NCI-H2196 treated with DMSO at 0.1 percent for 48 hours (cell line): ENCODE measurements around the gene SLC18A3.

Experiments used
- DNase-seq: peaks from one replicate; lab custom pipeline; 2025; ENCODE audit not compliant: unreplicated experiment; lab: John Stamatoyannopoulos, UW

SLC18A3 gene

DNA sequence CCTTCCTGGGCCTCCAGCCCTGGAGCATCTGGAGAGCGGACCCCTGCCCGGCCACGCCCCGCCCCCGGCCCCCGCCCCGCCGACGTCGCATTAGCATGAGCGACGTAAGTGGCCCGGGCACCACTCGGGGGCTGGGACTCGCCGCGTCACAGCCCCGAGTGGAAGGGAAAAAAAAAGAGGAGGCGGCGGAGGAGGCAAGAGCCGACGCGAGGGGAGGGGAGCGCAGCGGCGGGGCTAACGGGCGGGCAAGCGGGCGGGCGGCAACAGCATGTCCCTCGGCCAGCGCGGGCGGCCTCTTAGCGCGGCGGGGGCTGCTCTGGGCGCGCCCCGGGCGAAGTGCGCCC lies at the start of gene SLC18A3:
SLC18A3 (plus strand) TSS at position 197 of the 344 bp plus-strand sequence. CDS start 431 bp downstream, outside the sequence.
- DNase-seq, result no peak

GRCh38 chr10:49560526-49560925 lies 49.6 kb upstream of the SLC18A3 start:
- no peak for DNase-seq

DNA sequence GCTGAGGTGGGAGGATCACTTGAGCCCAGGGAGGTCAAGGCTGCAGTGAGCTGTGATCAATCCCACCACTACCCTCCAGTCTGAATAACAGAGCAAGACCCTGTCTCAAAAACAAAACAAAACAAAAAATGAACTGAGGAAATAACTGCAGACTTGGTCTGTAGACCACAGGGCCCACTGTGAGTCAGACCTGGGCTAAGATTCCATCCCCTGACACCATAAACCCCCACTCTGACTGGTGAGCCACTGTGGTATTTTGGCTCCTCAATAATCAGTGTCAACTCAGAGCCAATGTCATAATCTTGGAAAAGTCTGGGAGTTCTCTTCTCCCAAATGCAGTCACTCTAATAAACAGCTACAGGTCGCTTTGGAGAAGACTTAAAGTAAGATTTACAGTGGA lies 47.2 kb upstream of the SLC18A3 start:
- DNase-seq, result no peak

- DNase-seq, result no peak
Measured at GRCh38 chr10:49564461-49565009, 45.6 kb upstream of the SLC18A3 start.

- no peak for DNase-seq
Measured at GRCh38 chr10:49567810-49568209, 42.3 kb upstream of the SLC18A3 start.

- no peak for DNase-seq
Measured at GRCh38 chr10:49568235-49568634, 41.9 kb upstream of the SLC18A3 start.

DNA sequence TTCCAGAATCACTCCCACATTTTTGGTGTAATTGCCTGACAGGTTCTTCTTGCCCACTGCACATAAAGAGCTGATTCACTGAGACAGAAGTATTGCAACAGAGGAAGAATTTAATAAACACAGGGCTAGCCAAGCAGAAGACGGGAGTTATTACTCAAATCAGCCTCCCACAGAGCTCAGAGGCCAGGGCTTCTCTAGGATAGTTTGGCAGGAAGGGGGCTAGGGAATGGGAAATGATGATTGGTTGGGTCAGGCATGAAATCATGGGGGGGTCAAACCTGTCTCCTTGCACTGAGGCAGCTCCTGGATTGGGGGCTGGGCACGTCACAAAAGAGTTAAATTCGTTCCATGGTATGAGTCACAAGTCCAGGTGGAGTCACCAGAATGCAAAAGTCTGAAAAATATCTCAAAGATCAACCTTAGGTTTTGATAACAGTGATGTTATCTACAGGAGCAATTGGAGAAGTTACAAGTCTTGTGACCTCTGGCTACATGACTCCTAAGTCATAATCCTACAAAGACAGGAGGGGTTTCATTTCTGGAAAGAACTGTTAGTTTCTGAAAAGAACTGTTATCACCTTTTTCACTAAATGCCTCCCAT lies 41.0 kb upstream of the SLC18A3 start:
- no peak for DNase-seq

- no peak for DNase-seq
Measured at GRCh38 chr10:49571388-49571787, 38.7 kb upstream of the SLC18A3 start.

GRCh38 chr10:49572594-49573114 lies 37.5 kb upstream of the SLC18A3 start:
- no peak for DNase-seq

DNA sequence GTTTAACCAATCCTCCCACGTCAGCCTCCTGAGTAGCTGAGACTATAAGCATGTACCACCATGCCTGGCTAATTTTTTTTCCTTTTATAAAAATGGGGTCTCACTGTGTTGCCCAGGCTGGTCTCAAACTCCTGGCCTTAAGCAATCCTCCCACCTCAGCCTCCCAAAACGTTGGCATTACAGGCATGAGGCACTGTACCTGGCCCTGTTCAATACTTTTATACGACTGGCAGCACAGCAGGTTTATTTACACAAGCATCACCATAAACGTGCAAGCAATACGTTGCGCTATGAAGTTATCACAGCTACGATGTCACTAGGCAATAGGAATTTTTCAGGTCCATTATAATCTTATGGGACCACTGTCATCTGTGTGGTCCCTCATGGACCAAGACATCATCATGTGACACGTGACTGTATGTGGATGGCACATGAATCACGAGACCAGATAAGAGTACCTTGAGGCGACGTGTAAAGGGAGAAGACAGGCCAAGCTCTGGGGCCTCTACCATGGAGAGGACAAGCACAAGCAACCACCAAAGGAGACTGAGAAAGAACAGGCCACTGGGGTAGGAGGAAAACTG lies 34.5 kb upstream of the SLC18A3 start:
- DNase-seq, result no peak

GRCh38 chr10:49577182-49577925 lies 32.8 kb upstream of the SLC18A3 start:
- DNase-seq, result no peak

DNA sequence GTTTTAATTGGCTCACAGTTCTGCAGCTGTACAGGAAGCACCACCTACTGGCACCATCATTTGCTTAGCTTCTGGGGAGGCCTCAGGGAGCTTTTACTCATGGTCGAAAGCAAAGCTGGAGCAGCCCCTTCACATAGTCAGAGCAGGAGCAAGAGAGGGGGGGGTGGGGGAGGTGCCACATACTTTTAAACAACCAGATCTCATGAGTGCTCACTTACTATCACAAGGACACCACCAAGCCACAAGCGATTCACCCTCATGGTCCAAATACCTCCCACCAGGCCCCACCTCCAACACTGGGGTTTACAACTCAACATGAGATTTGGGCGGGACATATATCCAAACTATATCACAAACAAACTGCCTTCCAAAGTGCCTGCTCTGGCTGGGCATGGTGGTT lies 31.7 kb upstream of the SLC18A3 start:
- no peak for DNase-seq

DNA sequence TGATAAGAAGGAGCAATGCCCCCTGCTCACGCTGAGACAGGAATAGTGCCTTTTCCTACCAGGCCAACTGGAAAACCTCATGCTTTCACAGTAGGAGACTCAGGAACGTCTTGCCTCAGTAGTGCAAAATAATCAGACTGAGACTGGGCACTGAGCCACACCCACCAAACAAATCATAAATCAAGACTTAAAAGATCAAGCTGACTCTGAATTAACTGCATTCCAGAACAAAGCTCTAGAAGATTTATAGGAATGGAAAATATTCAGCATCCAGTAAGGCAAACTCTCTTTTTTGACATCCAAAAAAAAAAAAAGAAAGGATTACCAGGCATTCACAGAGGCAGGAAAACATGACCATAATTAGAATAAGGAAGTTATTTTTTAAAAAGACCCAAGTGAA lies 30.5 kb upstream of the SLC18A3 start:
- no peak for DNase-seq

DNA sequence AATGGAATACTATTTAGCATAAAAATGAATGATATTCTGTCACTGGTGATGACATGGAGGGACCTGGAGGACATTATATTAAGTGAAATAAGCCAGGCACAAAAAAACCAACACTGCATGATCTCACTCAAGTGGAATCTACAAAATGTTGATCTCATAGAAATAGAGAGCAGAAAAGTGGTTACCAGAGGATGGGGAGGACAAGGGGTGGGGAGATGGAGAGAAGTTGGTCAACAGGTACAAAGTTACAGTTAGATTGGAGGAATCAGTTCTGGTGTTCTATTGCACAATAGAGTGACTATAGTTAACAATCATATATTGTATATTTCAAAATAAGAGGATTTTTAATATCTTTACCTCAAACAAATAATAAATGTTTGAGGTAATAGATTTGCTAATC lies 24.7 kb upstream of the SLC18A3 start:
- no peak for DNase-seq

GRCh38 chr10:49587981-49588380 lies 22.1 kb upstream of the SLC18A3 start:
- DNase-seq, result no peak

DNA sequence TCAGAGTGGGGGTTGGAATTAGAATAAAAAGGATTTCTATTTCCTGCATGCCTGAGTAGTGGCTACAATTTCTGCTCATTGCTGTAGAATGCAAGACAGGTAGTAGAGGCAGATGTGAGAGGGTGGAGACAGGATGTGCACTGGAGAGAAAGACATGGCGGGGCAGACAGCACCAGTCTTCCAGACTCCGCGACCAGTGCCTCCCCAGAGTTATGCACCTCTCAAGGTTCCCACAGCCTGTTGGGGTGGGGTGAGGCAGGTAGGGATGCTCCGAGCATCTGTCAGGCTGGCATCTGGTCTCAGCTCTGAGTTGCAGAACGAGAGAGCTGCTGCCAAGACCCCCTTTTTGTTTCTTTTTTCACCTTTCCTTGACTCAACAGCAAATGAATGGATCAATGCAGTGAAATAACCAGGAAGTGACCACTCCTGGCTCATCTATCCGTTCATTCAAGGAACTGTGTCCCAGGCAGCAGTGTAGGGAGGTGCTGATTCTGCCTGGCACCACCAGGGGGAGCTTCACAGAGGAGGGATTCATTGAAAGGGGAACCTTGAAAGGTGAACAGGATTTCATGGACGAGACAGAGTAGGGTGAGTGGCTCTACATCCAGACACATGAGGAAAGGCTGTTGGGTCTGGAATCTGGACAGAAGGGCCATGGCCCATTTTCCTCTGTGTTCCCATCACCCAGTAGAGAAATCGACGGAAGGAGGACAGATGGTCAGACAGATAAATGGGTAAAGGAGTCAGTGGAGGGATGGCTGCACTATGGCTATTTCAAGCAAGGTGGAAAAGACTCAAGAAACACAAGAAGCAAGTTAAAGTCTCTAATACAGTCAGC lies 17.2 kb upstream of the SLC18A3 start:
- DNase-seq, result no peak

- DNase-seq, result no peak
Measured at GRCh38 chr10:49593564-49593875, 16.6 kb upstream of the SLC18A3 start.

DNA sequence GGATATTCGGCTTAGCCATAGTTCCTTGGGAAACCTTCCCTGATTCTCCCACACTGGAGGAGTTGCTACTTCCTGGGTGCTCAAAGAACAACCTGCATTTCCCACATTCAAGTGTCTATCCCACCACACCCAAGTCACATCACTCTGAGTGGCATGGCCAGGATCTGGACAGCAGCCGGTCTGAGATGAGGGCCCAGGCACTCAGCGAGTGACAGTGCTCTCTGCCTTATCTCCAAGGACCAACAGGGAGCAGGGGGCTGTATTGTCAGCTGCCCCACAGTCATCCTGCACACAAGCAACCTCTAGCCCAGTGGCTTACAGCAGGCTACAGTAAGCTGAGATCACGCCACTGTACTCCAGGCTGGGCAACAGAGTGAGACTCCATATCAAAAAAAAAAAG lies 16.1 kb upstream of the SLC18A3 start:
- DNase-seq, result no peak

DNA sequence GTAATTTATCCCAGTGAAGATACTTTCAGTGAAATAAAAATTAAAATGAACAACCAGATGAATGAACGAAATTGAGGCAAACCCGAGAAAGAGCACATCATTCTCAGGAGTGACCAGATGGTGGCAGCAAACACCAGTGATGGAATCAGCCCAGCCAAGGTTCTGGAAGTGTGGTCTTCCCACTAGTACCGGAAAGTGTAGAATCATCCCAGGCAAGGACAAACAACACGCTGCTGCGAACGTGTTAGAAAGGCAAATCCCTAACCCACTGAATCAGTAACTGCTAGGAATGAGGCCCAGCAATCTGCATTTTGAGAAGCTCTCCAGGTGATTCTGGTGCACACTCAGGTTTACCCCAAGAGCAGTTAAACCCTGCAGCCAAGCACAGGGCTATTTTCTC lies 15.5 kb upstream of the SLC18A3 start:
- DNase-seq, result peak; percentile 12

GRCh38 chr10:49595003-49595712 lies 15.0 kb upstream of the SLC18A3 start:
- no peak for DNase-seq
